Measurements from ENCODE around the gene METTL26. TPM values are rescaled to one million over a fixed set of nuclear protein-coding genes. Genes with fewer than 3 reads are reported as not detected.

METTL26 gene
- total RNA-seq, 2 experiments from 2014 or later = 119 to 133 TPM

DNA sequence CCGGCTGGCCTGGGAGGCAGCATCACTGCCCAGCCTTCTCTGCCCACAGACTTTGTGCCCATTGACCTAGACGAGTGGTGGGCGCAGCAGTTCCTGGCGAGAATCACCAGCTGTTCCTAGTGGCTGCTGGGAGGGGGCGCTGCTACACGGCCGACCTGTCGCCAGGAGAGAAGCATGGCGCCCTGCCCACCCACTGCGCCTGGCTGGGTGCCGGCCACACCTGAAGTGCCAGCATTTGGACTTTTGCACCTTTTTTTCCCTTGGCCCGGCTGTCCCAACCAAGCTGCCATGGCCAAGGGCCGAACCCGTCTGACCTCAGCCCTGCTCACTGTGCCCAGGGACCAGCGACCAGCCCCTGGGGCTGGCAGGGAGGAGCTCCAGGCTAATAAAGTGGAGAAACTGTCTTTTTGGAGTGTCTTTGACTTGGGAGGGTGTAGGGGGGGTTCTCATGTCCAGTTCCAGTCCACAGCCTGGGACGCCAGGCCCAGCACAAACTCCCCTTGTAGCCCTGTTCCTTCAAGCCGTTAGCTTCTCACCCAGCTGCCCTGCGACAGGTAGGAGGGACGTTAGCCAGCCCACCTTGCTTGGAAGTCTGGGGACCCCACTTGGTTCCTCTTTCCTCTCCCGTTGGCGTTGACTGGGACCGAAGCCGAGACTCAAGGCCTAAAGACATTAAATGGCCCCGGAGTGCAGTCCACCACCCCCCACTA is 12.1 kb upstream of the METTL26 start:
- POLR2A ChIA-PET = interaction anchor here (1.0 to 4.8 kb wide), 7 partner anchors 11 to 38 kb away, joined by 3 to 28 read pairs (median 4); partner anchors contain the start of genes METTL26, RHBDL1 and RHOT2
- Mint-ChIP-seq H3K9me3 (no peaks in the 10 kb centered on the region), H3K36me3 (ENCODE audit: low read depth) (peaks cover 3% of the 10 kb centered on the region), H3K4me1 (ENCODE audit: low read depth) (peaks cover 19% of the 10 kb centered on the region), H3K27ac (peak overlapping the region; percentile 79), H3K4me3 (peak overlapping the region; percentile 86), H3K27me3 (no peaks in the 10 kb centered on the region)
- intact Hi-C loops (cut with micrococcal nuclease) = no loop called here
- TF ChIP-seq, protein P1, sequence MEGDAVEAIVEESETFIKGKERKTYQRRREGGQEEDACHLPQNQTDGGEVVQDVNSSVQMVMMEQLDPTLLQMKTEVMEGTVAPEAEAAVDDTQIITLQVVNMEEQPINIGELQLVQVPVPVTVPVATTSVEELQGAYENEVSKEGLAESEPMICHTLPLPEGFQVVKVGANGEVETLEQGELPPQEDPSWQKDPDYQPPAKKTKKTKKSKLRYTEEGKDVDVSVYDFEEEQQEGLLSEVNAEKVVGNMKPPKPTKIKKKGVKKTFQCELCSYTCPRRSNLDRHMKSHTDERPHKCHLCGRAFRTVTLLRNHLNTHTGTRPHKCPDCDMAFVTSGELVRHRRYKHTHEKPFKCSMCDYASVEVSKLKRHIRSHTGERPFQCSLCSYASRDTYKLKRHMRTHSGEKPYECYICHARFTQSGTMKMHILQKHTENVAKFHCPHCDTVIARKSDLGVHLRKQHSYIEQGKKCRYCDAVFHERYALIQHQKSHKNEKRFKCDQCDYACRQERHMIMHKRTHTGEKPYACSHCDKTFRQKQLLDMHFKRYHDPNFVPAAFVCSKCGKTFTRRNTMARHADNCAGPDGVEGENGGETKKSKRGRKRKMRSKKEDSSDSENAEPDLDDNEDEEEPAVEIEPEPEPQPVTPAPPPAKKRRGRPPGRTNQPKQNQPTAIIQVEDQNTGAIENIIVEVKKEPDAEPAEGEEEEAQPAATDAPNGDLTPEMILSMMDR (IDR thresholded peaks at IDR 0.05) = peak; percentile 60
- DNase-seq (peak; percentile 73), ATAC-seq (peak; percentile 49)
- CTCF ChIA-PET = interaction anchor here (0.9 to 1.8 kb wide), 8 partner anchors 11 to 73 kb away, joined by 3 to 13 read pairs (median 3); partner anchors contain the start of genes ANTKMT and METTL26

DNA sequence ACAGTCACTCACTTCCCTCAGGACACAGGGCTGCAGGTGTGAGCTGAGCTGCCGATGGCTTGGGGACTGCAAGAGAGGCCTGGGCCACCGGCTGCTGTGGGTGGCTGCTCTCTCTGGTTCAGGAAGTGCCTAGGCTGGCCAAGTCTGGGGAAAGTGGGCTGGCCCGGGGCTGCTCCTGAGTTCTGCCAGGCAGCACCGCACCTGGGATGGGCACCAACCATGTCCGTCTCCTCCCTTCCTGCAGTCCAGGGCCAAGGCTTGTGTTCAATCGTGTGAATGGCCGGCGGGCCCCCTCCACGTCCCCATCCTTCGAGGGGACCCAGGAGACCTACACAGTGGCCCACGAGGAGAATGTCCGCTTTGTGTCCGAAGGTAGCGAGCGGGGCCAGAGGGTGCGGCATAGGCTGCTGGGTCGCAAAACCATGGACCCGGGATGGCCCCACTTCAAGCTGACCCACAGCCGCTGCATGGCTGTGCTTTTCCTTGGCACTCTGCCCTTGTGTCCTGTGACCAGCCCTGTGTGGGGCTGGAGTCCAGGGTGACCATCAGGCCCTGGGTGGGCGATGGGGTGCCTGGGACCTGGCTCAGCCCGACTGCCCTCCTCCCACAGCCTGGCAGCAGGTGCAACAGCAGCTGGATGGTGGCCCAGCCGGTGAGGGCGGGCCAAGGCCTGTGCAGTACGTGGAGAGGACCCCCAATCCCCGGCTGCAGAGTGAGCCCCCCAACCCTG is 11.2 kb upstream of the METTL26 start:
- intact Hi-C loops (cut with micrococcal nuclease) = no loop called here
- peaks cover 19% of the 10 kb centered on the region for H3K4me1 Mint-ChIP-seq (ENCODE audit: low read depth)
- CTCF ChIA-PET = interaction anchor here (0.9 to 1.8 kb wide), 6 partner anchors 10 to 34 kb away, joined by 3 to 13 read pairs (median 3); partner anchors contain the start of gene METTL26
- DNase-seq (no peak), ATAC-seq (no peak)
- H3K27me3 Mint-ChIP-seq = no peaks in the 10 kb centered on the region
- peak overlapping the region; percentile 86 for H3K4me3 Mint-ChIP-seq
- H3K27ac Mint-ChIP-seq = no peak overlapping the region
- H3K36me3 Mint-ChIP-seq (ENCODE audit: low read depth) = peaks cover 7% of the 10 kb centered on the region
- H3K9me3 Mint-ChIP-seq = no peaks in the 10 kb centered on the region
- TF ChIP-seq, protein P1 (IDR thresholded peaks at IDR 0.05) = no peak
- POLR2A ChIA-PET = interaction anchor here (1.0 to 4.8 kb wide), 5 partner anchors 10 to 39 kb away, joined by 3 to 28 read pairs (median 4); partner anchors contain the start of genes METTL26 and RHOT2

DNA sequence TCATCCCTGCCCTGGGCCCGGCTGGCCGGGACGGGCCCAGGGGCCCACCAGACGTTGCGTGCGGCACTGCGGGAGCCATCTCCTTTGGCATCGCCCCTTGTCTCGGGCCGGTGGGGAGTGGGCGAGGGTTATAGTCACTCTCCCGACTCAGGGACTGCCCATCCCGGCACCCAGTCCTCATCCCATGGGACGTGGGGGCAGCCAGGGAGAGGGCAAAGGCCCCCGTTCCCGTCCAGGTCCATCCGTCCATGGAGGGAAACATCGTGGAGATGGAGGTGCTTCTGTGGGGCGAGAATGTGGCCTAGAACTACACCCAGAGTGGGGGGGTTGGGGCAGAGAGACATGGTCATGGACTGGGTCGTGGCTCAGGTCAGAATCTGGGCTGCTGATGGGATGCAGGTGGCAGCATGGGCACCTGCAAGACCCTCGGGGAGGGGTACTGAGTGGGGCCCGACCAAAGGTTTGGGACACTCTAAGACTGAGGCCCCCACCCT is 10.6 kb upstream of the METTL26 start:
- Mint-ChIP-seq H3K4me1 (ENCODE audit: low read depth) (peaks cover 19% of the 10 kb centered on the region), H3K36me3 (ENCODE audit: low read depth) (peaks cover 7% of the 10 kb centered on the region), H3K27ac (peak overlapping the region; percentile 20), H3K9me3 (no peaks in the 10 kb centered on the region), H3K4me3 (no peak overlapping the region), H3K27me3 (no peaks in the 10 kb centered on the region)
- ATAC-seq (no peak), DNase-seq (no peak)
- ChIA-PET POLR2A (interaction anchor here (0.6 to 4.8 kb wide), 3 partner anchors 10 to 34 kb away, joined by 3 to 28 read pairs (median 4); partner anchors contain the start of gene METTL26), CTCF (interaction anchor here (1.8 kb wide), 1 partner anchor 35 kb away, joined by 6 read pairs; no protein-coding TSS in a partner anchor)
- intact Hi-C loops (cut with micrococcal nuclease) = no loop called here
- TF ChIP-seq, protein P1 (IDR thresholded peaks at IDR 0.05) = no peak

DNA sequence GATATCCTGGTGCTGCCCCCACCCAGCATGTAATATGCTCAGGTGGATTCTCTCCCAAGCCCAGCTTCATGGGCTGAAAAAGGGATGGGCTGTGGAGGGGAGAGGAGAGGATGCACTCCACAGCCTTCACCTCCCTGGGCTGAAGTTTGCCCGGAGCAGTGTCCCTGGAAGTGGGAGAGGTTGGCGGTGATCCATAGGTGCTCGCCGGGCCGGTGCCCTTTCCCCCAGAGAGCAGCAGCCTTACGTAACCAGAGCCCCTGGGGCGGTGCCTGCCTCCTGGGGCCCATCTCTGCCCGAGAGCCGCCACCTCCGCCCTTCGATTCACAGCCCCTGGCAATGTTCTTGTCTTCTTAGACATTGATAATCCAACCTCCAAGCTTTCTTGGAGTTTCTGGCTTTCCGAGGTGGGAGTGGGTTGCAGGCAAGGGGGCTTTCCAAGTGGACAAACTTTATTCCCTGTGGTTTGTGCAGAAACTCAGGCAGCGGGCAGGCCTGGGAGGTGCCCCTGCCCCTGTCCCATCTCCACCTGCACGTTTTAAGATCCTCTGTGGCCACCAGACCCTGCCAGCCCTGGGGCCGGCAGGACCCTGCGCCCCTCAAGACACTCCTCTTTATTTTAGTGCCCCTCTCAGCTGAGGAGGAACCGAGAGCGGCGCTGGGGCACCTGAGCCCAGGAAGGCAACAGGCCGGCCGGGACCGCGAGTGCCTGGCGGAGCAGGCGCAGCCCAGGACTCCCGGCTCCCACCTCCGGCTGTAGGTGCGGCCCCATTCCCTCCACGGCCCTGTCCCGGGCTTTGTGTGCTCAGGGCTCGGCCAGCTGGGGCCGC is 10.0 kb upstream of the METTL26 start:
- H3K36me3 Mint-ChIP-seq (ENCODE audit: low read depth) = peaks cover 7% of the 10 kb centered on the region
- H3K4me1 Mint-ChIP-seq (ENCODE audit: low read depth) = peaks cover 19% of the 10 kb centered on the region
- TF ChIP-seq, protein P1 (IDR thresholded peaks at IDR 0.05) = no peak
- intact Hi-C loops (cut with micrococcal nuclease) = no loop called here
- ChIA-PET CTCF (no interaction called here), POLR2A (interaction anchor here (0.6 to 1.8 kb wide), 2 partner anchors 10 to 35 kb away, joined by 3 to 4 read pairs; partner anchors contain the start of gene METTL26)
- DNase-seq (no peak), ATAC-seq (no peak)
- H3K27me3 Mint-ChIP-seq = no peaks in the 10 kb centered on the region
- no peak overlapping the region for H3K4me3 Mint-ChIP-seq
- no peaks in the 10 kb centered on the region for H3K9me3 Mint-ChIP-seq
- H3K27ac Mint-ChIP-seq = no peak overlapping the region
